Left kidney (tissue), 1 donor: ENCODE data around the gene RSRC2. TPM values are rescaled to one million over a fixed set of nuclear protein-coding genes. Genes with fewer than 3 reads are reported as not detected.

ENCODE experiments used
- polyA plus RNA-seq: library from polyadenylated mRNA; unstranded; fragments of 120-200 nt; gene quantifications from one replicate; pipeline ENCODE4 v1.2.1, GENCODE V29; 2013; ENCODE audit not compliant: insufficient read length

The RSRC2 gene
- polyA plus RNA-seq, 1 donor, result 262 TPM

Other genes with a start within 250 kb of the RSRC2 start
- 50.4 TPM for gene CLIP1, start 104.3 kb downstream of the RSRC2 start, polyA plus RNA-seq
- gene ZCCHC8, start 26.0 kb downstream of the RSRC2 start, polyA plus RNA-seq, result 57.2 TPM
- gene KNTC1, start 313 bp upstream of the RSRC2 start, polyA plus RNA-seq, result 80.0 TPM
- gene HCAR2, start 176.4 kb upstream of the RSRC2 start, polyA plus RNA-seq, result 0.57 TPM
- 0.30 TPM for gene HCAR3, start 189.9 kb upstream of the RSRC2 start, polyA plus RNA-seq
- gene HCAR1, start 203.9 kb upstream of the RSRC2 start, polyA plus RNA-seq, result 3.0 TPM
- gene DENR, start 225.9 kb upstream of the RSRC2 start, polyA plus RNA-seq, result 110 TPM
- 0.60 TPM for gene CCDC62, start 247.6 kb upstream of the RSRC2 start, polyA plus RNA-seq